Measurements from ENCODE around the gene PRR16. TPM values are rescaled to one million over a fixed set of nuclear protein-coding genes. Genes with fewer than 3 reads are reported as not detected.
A peak's percentile ranks its signal among the peaks of the same experiment; 100 is the strongest.

PRR16 gene
- total RNA-seq, 1 donor from 2014 or later = 28.7 TPM

DNA sequence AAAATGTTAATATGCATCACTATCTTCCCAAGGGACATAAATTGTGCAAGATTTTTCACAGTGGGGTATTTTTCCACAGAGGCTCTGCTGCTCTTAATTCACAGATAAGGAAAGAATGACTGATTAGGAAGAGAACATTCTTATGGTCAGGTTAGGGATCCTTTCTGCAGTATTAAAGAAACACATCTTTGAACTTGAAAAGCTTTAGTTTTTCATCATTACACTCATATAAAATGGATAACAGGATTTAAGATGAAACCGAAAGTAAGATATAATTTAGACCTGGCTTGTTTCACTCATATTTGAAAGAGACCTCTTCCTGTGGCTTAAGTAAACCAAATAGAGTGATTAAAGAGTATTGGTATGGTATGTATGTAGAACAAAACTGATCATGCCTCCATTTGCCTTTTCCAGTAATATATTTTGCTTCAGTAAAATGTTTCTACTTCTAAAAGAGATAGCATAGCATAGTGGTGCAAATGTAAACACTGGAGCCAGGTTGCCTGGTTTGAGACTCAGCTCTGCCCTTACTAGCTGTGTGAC lies 160.0 kb downstream of the PRR16 start:
- Histone ChIP-seq H3K27ac (no peak overlapping the region), H3K9me3 (no peaks in the 10 kb centered on the region), H3K4me3 (peak overlapping the region in 1 of 2 donors; percentile 19), H3K27me3 (no peaks in the 10 kb centered on the region), H3K4me1 (no peaks in the 10 kb centered on the region), H3K36me3 (no peaks in the 10 kb centered on the region)
- no peak for DNase-seq (ENCODE audit: low spot score in 2 of 2)
- intact Hi-C loops (cut with DNase I) = no loop called here
- TF ChIP-seq, protein P1, sequence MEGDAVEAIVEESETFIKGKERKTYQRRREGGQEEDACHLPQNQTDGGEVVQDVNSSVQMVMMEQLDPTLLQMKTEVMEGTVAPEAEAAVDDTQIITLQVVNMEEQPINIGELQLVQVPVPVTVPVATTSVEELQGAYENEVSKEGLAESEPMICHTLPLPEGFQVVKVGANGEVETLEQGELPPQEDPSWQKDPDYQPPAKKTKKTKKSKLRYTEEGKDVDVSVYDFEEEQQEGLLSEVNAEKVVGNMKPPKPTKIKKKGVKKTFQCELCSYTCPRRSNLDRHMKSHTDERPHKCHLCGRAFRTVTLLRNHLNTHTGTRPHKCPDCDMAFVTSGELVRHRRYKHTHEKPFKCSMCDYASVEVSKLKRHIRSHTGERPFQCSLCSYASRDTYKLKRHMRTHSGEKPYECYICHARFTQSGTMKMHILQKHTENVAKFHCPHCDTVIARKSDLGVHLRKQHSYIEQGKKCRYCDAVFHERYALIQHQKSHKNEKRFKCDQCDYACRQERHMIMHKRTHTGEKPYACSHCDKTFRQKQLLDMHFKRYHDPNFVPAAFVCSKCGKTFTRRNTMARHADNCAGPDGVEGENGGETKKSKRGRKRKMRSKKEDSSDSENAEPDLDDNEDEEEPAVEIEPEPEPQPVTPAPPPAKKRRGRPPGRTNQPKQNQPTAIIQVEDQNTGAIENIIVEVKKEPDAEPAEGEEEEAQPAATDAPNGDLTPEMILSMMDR (IDR thresholded peaks at IDR 0.05) = no peak

DNA sequence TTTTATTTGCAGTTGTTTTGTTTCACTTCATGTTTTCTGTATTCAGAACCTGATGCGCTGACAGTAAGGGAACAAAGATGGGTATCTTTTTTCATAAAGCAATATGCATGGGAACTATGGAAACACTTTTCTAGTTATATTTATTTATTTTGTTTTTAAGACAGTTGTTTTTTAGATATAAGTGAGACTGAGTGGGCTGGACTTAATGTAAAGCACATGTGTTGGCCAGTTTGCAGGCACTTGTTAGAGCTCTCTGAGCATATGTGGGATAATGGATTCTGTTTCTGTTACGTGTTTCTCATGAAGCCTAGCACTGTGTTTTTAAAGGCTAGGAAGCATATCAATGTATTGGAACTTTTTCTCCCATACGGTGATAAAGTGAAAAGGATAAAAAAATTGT lies 164.1 kb downstream of the PRR16 start:
- TF ChIP-seq, protein P1 (IDR thresholded peaks at IDR 0.05) = no peak
- no peak overlapping the region for H3K27ac ChIP-seq
- DNase-seq (ENCODE audit: low spot score in 2 of 2) = no peak
- H3K4me3 ChIP-seq = no peak overlapping the region
- H3K27me3 ChIP-seq = no peaks in the 10 kb centered on the region
- intact Hi-C loops (cut with DNase I) = no loop called here
- no peaks in the 10 kb centered on the region for H3K9me3 ChIP-seq
- H3K4me1 ChIP-seq = no peaks in the 10 kb centered on the region
- no peaks in the 10 kb centered on the region for H3K36me3 ChIP-seq

DNA sequence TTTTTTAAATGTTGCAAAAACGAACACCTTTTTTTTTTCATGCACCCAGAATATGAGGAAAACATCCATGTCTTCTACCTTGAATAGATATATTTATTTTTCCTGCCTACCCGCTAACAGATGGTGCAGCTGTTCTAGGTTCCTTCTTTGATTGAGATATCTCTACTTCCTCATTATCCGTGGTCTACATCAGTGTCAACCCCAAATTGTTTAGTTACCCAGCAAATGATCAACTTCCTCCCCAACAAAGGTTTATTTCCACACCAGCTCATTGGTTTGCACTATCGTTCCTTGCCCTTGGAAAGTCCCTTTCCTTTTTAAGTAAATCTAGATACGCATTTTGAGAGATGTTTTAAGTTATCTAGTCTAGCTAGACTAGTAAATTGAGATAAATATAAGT lies 166.4 kb downstream of the PRR16 start:
- no peaks in the 10 kb centered on the region for H3K36me3 ChIP-seq
- DNase-seq (ENCODE audit: low spot score in 2 of 2) = no peak
- H3K27me3 ChIP-seq = no peaks in the 10 kb centered on the region
- H3K4me1 ChIP-seq = no peaks in the 10 kb centered on the region
- no peaks in the 10 kb centered on the region for H3K9me3 ChIP-seq
- intact Hi-C loops (cut with DNase I) = no loop called here
- H3K27ac ChIP-seq = no peak overlapping the region
- TF ChIP-seq, protein P1 (IDR thresholded peaks at IDR 0.05) = no peak
- no peak overlapping the region for H3K4me3 ChIP-seq

DNA sequence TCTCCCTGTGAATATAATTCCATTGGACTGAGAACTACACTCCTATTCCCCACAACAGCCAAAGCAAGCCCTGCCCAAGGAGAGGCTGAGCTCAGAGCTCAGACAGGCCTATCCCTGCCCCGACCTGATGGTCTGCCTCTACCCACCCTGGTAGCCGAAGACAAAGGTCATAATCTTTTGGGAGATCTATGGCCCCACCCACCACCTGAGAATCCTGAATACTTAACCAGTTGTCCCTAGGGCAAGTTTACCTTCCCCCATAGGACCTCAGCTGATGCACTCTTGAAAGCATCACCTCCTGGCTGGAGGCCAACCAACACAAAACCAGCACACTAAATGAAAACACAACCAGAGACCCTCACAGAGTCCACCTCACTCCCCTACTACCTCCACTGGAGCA lies 167.5 kb downstream of the PRR16 start:
- DNase-seq (ENCODE audit: low spot score in 2 of 2) = no peak
- intact Hi-C loops (cut with DNase I) = no loop called here
- Histone ChIP-seq H3K36me3 (no peaks in the 10 kb centered on the region), H3K9me3 (no peaks in the 10 kb centered on the region), H3K4me3 (no peak overlapping the region), H3K27me3 (no peaks in the 10 kb centered on the region), H3K4me1 (no peaks in the 10 kb centered on the region), H3K27ac (no peak overlapping the region)
- TF ChIP-seq, protein P1 (IDR thresholded peaks at IDR 0.05) = no peak

DNA sequence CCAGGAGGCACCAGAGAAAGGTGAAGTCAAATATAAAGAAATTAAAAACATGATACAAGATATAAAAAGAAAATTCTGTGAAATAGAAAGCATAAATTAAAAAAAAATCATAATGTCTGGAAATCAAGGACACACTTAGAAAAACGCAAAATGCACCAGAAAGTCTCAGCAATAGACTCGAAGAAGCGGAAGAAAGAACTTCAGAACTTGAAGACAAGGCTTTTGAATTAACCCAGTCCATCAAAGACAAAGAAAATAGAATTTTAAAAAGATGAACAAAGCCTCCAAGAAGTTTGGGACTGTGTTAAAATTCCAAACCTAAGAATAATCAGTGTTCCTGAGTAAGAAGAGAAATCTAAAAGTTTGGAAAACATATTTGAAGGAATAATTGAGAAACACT lies 168.3 kb downstream of the PRR16 start:
- no peak for DNase-seq (ENCODE audit: low spot score in 2 of 2)
- Histone ChIP-seq H3K9me3 (no peaks in the 10 kb centered on the region), H3K27ac (no peak overlapping the region), H3K4me1 (no peaks in the 10 kb centered on the region), H3K27me3 (no peaks in the 10 kb centered on the region), H3K36me3 (no peaks in the 10 kb centered on the region), H3K4me3 (no peak overlapping the region)
- intact Hi-C loops (cut with DNase I) = no loop called here
- TF ChIP-seq, protein P1 (IDR thresholded peaks at IDR 0.05) = no peak

DNA sequence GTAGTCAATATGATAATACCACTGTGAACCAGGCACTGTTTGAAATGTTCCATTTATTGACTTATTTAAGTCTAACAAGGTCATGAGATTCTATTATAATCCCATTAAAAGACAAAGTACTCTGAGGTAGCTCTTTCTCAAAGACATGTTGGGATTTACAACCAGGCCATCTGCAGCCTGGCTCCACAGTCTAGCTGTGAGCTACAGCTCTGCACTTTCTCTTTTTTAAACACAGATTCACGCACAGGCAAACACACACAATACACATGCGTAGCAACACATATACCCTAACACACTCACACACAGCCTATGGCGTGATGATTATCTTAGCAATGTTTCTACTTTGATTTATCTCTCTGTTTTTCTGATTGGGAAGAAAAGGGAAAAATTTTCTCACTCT lies 174.3 kb downstream of the PRR16 start:
- H3K9me3 ChIP-seq = no peaks in the 10 kb centered on the region
- DNase-seq (ENCODE audit: low spot score in 2 of 2) = no peak
- TF ChIP-seq, protein P1 (IDR thresholded peaks at IDR 0.05) = no peak
- H3K36me3 ChIP-seq = no peaks in the 10 kb centered on the region
- H3K4me3 ChIP-seq = no peak overlapping the region
- no peak overlapping the region for H3K27ac ChIP-seq
- intact Hi-C loops (cut with DNase I) = no loop called here
- H3K4me1 ChIP-seq = no peaks in the 10 kb centered on the region
- H3K27me3 ChIP-seq = no peaks in the 10 kb centered on the region

Data from ascending aorta (tissue), 2 donors.